ENCODE data around the gene NUMB.

The NUMB gene

GRCh38 chr14:73249564-73250316, 208.6 kb downstream of the NUMB start:
- Histone ChIP-seq H3K4me2 (ENCODE audit: low read length) (no peak overlapping the region), H3K9ac (ENCODE audit: low read length) (no peak overlapping the region)

GRCh38 chr14:73249108-73249507, 209.2 kb downstream of the NUMB start:
- Histone ChIP-seq H3K27ac (ENCODE audit: low read length) (no peak overlapping the region), H3K36me3 (replicated peaks; ENCODE audit: low read depth, low read length) (no peaks in the 10 kb centered on the region), H3K27me3 (ENCODE audit: low read depth, low read length) (0 out of 2 replicates have a peak, but pooled peaks cover 5% of the 10 kb centered on the region), H3K9ac (ENCODE audit: low read length) (no peak overlapping the region), H3K79me2 (ENCODE audit: low read length) (no peaks in the 10 kb centered on the region), H2AFZ (ENCODE audit: low read depth, low read length) (no peak overlapping the region), H3K4me2 (ENCODE audit: low read length) (peak overlapping the region; percentile 98; the same call in 1 of the 2 replicates), H3K4me3 (ENCODE audit: low read length) (no peak overlapping the region), H3K4me1 (ENCODE audit: low read length) (peaks cover 29% of the 10 kb centered on the region), H4K20me1 (ENCODE audit: insufficient read depth, low read length) (no peaks in the 10 kb centered on the region), H3K9me3 (ENCODE audit: insufficient read depth, low read length) (no peaks in the 10 kb centered on the region)
- TF ChIP-seq CTCF (IDR thresholded peaks at IDR 0.05; ENCODE audit: low read depth, low read length) (no peak), EZH2phosphoT487 (IDR thresholded peaks at IDR 0.05; ENCODE audit: low read depth) (no peak)

More at GRCh38 chr14:73249564-73250316, 208.6 kb downstream of the NUMB start:
- Histone ChIP-seq H2AFZ (ENCODE audit: low read depth, low read length) (no peak overlapping the region), H3K9me3 (ENCODE audit: insufficient read depth, low read length) (no peaks in the 10 kb centered on the region), H3K4me3 (ENCODE audit: low read length) (no peak overlapping the region), H3K27ac (ENCODE audit: low read length) (no peak overlapping the region), H3K79me2 (ENCODE audit: low read length) (no peaks in the 10 kb centered on the region), H3K27me3 (ENCODE audit: low read depth, low read length) (no peaks in the 10 kb centered on the region), H4K20me1 (ENCODE audit: insufficient read depth, low read length) (no peaks in the 10 kb centered on the region), H3K36me3 (replicated peaks; ENCODE audit: low read depth, low read length) (no peaks in the 10 kb centered on the region), H3K4me1 (ENCODE audit: low read length) (peaks cover 29% of the 10 kb centered on the region)
- TF ChIP-seq CTCF (IDR thresholded peaks at IDR 0.05; ENCODE audit: low read depth, low read length) (no peak), EZH2phosphoT487 (IDR thresholded peaks at IDR 0.05; ENCODE audit: low read depth) (no peak)

- Histone ChIP-seq H3K4me1 (ENCODE audit: low read length) (peaks cover 31% of the 10 kb centered on the region), H3K4me2 (ENCODE audit: low read length) (peak overlapping the region; percentile 98), H3K9ac (ENCODE audit: low read length) (no peak overlapping the region; the same call in 1 of the 2 replicates), H4K20me1 (ENCODE audit: insufficient read depth, low read length) (no peaks in the 10 kb centered on the region), H3K27me3 (ENCODE audit: low read depth, low read length) (peaks cover 13% of the 10 kb centered on the region), H3K36me3 (replicated peaks; ENCODE audit: low read depth, low read length) (no peaks in the 10 kb centered on the region), H2AFZ (ENCODE audit: low read depth, low read length) (no peak overlapping the region), H3K9me3 (ENCODE audit: insufficient read depth, low read length) (no peaks in the 10 kb centered on the region), H3K4me3 (ENCODE audit: low read length) (peak overlapping the region; percentile 76), H3K27ac (ENCODE audit: low read length) (no peak overlapping the region), H3K79me2 (ENCODE audit: low read length) (no peaks in the 10 kb centered on the region)
- TF ChIP-seq CTCF (IDR thresholded peaks at IDR 0.05; ENCODE audit: low read depth, low read length) = no peak
- no peak for TF ChIP-seq EZH2phosphoT487 (IDR thresholded peaks at IDR 0.05; ENCODE audit: low read depth)
Measured at GRCh38 chr14:73248108-73248868, 210.1 kb downstream of the NUMB start.

Measured in OCI-LY3 (cell line).